B cell (primary cell): Measurements from ENCODE around the gene EEFSEC.

Experiments used
- CTCF ChIP-seq: fragments of 200-600 bp; IDR thresholded peaks from one replicate; pipeline ENCODE4 v1.8.0; 2022; ENCODE audit warnings: antibody characterized with exemption, mild to moderate bottlenecking
- EZH2 ChIP-seq: IDR thresholded peaks from 2 replicates; pipeline ENCODE4 v1.6.1; 2012; ENCODE audit warnings: borderline replicate concordance, low read depth, mild to moderate bottlenecking, moderate library complexity, low read length; ENCODE audit not compliant: insufficient read depth, poor library complexity, severe bottlenecking

- TF ChIP-seq CTCF = no peak
- no peak for TF ChIP-seq EZH2
These were observed 295.9 kb downstream of the EEFSEC start for GRCh38 chr3:128449111-128449638.
